Testis (tissue), 2 donors: ENCODE measurements around the gene TMEM54.

Experiments
- POLR2A ChIP-seq: fragments of 450-650 bp; IDR thresholded peaks from one replicate; pipeline ENCODE4 v1.6.1; 2017; ENCODE audit warnings: antibody characterized with exemption, mild to moderate bottlenecking, moderate library complexity
- TF ChIP-seq, protein P1 (sequence below), 3 experiments: fragments of 450-650 bp in 2 of 3; fragments of 200-600 bp in 1 of 3; sonication (generic) in 1 of 3; IDR thresholded peaks; one replicate each; pipeline ENCODE4 v1.5.1; 2016 to 2019; ENCODE audit warnings: antibody characterized with exemption in 3 of 3, mild to moderate bottlenecking in 2 of 3, moderate library complexity in 1 of 3

DNA sequence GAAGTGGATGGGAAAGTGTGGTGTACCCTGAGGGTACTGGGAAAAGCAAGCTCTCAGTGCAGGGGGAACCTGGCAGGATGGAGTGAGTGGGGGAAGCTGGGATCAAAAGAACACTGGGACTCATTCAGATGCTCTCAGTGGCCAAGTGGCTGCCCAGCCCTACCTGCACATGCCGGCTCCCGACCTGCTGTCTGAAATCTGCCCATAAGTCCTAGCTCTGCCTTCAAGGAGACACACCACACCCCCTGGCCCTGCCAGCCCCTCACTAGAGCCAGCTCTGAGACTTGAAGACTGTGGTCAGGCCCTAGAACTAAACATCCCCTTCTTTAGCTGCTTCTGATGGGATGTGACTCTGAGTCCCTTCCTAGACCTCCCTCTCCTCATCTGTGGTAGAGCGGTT, 2.2 kb downstream of the TMEM54 start:
- TF ChIP-seq, protein P1, sequence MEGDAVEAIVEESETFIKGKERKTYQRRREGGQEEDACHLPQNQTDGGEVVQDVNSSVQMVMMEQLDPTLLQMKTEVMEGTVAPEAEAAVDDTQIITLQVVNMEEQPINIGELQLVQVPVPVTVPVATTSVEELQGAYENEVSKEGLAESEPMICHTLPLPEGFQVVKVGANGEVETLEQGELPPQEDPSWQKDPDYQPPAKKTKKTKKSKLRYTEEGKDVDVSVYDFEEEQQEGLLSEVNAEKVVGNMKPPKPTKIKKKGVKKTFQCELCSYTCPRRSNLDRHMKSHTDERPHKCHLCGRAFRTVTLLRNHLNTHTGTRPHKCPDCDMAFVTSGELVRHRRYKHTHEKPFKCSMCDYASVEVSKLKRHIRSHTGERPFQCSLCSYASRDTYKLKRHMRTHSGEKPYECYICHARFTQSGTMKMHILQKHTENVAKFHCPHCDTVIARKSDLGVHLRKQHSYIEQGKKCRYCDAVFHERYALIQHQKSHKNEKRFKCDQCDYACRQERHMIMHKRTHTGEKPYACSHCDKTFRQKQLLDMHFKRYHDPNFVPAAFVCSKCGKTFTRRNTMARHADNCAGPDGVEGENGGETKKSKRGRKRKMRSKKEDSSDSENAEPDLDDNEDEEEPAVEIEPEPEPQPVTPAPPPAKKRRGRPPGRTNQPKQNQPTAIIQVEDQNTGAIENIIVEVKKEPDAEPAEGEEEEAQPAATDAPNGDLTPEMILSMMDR (IDR thresholded peaks at IDR 0.05) = no peak
- TF ChIP-seq POLR2A = no peak
